Lung (tissue), 12 donors: ENCODE data around the gene CNR2. TPM values are rescaled to one million over a fixed set of nuclear protein-coding genes. Genes with fewer than 3 reads are reported as not detected.

Experiments
- ATAC-seq: fragments of 200-7000 bp; cut with Tn5 transposase; one replicate; pipeline ENCODE4 v1.9.1; 2020; ENCODE audit warnings: moderate number of reproducible peaks; ENCODE audit not compliant: insufficient read depth, low FRiP score
- DNase-seq, 3 donors: peaks; one replicate each; pipeline ENCODE4 v3.0.0-alpha.2; 2013 to 2017
- H3K27ac ChIP-seq, 2 donors: one replicate each; pipeline ENCODE4 v1.5.1; 2013; ENCODE audit warnings: mild to moderate bottlenecking in 2 of 2, moderate library complexity in 2 of 2, control low read depth in 1 of 2, inconsistent platforms in 1 of 2, low read depth in 1 of 2, low read length in 1 of 2
- H3K27me3 ChIP-seq, 3 donors: one replicate each; pipeline ENCODE4 v1.5.1; 2013; ENCODE audit warnings: low read length in 2 of 3; ENCODE audit not compliant: control insufficient read depth in 3 of 3, insufficient read depth in 3 of 3
- H3K36me3 ChIP-seq, 4 donors: one replicate each; pipeline ENCODE4 v1.5.1; 2013; ENCODE audit warnings: low read length in 4 of 4, mild to moderate bottlenecking in 1 of 4, moderate library complexity in 1 of 4; ENCODE audit not compliant: control insufficient read depth in 4 of 4, insufficient read depth in 4 of 4
- H3K4me1 ChIP-seq, 5 donors: one replicate each; pipeline ENCODE4 v1.5.1; 2013; ENCODE audit warnings: low read length in 5 of 5, mild to moderate bottlenecking in 2 of 5, moderate library complexity in 1 of 5; ENCODE audit not compliant: control insufficient read depth in 5 of 5, insufficient read depth in 5 of 5
- H3K4me3 ChIP-seq: one replicate; pipeline ENCODE4 v1.5.1; 2013; ENCODE audit warnings: mild to moderate bottlenecking, control low read depth, moderate library complexity
- H3K9ac ChIP-seq, 2 donors: one replicate each; pipeline ENCODE4 v1.5.1; 2013; ENCODE audit warnings: low read length in 2 of 2, control low read depth in 1 of 2; ENCODE audit not compliant: insufficient read depth in 1 of 2
- H3K9me3 ChIP-seq, 4 donors: one replicate each; pipeline ENCODE4 v1.5.1; 2013; ENCODE audit warnings: low read length in 3 of 4, mild to moderate bottlenecking in 1 of 4, moderate library complexity in 1 of 4; ENCODE audit not compliant: control insufficient read depth in 4 of 4, insufficient read depth in 3 of 4
- CTCF ChIP-seq: IDR thresholded peaks from 2 replicates; pipeline ENCODE4 v1.5.1; 2012; ENCODE audit warnings: mild to moderate bottlenecking; ENCODE audit errors: control extremely low read depth, extremely low read depth
- WGBS, 2 donors: extraction: QIAGEN DNeasy Blood & Tissue Kit; methylation state at CpG; one replicate each; pipeline ENCODE4 v1.1.7; 2013; 5-methylcytosine and 5-hydroxymethylcytosine counted together
- polyA plus RNA-seq, 2 donors: library from polyadenylated mRNA; stranded (reverse); fragments of 200-250 nt; gene quantifications; one replicate each; pipeline ENCODE4 v1.2.1, GENCODE V29; 2013
- total RNA-seq, 2 donors: library from RNA; depleted of rRNA in 1 of 2; stranded (reverse); fragments of >200 nt in 1 of 2; gene quantifications; one replicate each; pipeline ENCODE4 v1.2.1, GENCODE V29; 2014 to 2021
- donor health status: control.
- donor health status: control.
- donor health status: Bipolar disorder and iron deficiency.
- donor health status: healthy.
- donor health status: DM: yes; HTN: yes; CAD: no.

Gene CNR2
- total and polyA plus RNA-seq, 4 donors, result 0.04 to 0.46 (median 0.10) TPM

DNA sequence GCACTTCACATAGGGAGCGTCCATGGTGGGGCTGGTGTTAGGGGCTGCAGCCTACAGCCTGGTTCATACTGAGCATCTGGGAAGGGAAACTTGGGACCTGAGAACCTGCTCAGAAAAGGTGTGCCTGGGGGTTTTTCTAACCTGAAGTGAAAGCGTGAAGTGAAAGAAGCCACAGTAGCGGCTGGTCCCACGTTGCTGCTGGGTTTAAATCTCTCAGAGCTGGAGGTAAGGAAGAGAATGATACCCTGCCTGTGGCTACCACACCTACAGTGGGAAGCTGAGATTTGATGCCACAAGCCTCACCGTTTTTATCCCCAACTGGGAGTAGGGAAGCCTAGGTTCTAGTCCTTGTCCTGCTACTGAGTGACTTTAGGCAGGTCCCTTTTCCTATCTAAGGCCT is 24.1 kb downstream of the CNR2 start:
- Histone ChIP-seq H3K9ac (no peak overlapping the region), H3K27me3 (no peaks in the 10 kb centered on the region), H3K27ac (no peak overlapping the region), H3K36me3 (no peaks in the 10 kb centered on the region), H3K4me1 (no peaks in the 10 kb centered on the region), H3K9me3 (no peaks in the 10 kb centered on the region), H3K4me3 (no peak overlapping the region)
- WGBS, 2 donors, result 79 to 85% methylated on average over 5 of the region's 5 CpGs
- DNase-seq (no peak), ATAC-seq (no peak)
- TF ChIP-seq CTCF, result no peak

- H3K9ac ChIP-seq, result no peak overlapping the region
- no peak for TF ChIP-seq CTCF
- ATAC-seq (no peak), DNase-seq (no peak)
- no peak overlapping the region for H3K27ac ChIP-seq
- H3K9me3 ChIP-seq, result no peaks in the 10 kb centered on the region
- H3K27me3 ChIP-seq, result no peaks in the 10 kb centered on the region
- no peaks in the 10 kb centered on the region for H3K4me1 ChIP-seq
- H3K36me3 ChIP-seq, result no peaks in the 10 kb centered on the region
- WGBS, 2 donors, result 87 to 88% methylated on average over 4 of the region's 4 CpGs
- no peak overlapping the region for H3K4me3 ChIP-seq
Observed at GRCh38 chr1:23885222-23885621, 27.9 kb downstream of the CNR2 start.

DNA sequence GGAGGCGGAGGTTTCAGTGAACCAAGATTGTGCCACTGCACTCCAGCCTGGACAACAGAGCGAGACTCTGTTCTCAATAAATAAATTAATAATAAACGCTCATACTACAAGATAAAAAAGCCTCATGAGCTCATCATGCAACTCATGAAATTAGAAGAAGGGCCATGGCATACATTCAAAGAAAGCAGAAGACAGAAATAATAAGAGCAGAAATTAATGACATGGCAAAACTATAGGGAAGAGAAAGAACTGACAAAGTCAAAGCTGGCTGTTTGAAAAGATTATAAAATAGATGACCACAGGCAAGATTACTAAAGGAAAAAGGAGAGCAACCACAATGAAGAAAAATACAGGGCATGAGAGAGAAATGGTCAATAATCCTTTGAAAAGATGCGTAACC is 30.4 kb downstream of the CNR2 start:
- Histone ChIP-seq H3K9me3 (peaks cover 0 to 9% (median 6%) of the 10 kb centered on the region in 4 donors), H3K4me1 (no peaks in the 10 kb centered on the region), H3K9ac (no peak overlapping the region), H3K4me3 (no peak overlapping the region), H3K27me3 (no peaks in the 10 kb centered on the region), H3K27ac (no peak overlapping the region), H3K36me3 (no peaks in the 10 kb centered on the region)
- 84 to 89% methylated on average over 4 of the region's 4 CpGs for WGBS, 2 donors
- no peak for ATAC-seq
- no peak for DNase-seq
- TF ChIP-seq CTCF, result no peak

DNA sequence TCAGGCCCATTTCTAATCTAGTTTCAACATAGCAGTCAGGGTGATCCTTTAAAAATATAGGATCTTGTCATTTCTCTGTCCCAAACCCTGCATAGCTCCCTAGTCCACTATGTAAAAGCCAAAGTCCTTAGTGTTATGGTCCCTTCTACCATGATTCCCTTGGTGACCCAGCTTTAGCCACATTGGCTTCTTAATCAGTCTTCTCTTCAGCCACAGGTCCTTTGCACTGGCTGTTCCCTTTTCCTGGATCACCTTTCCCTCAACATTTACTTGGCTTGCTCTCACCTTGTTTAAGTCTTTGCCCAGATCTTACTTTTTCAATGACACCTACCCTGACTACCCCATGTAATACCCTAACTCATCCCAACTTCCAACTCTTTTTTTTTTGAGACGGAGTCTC is 33.4 kb downstream of the CNR2 start:
- DNase-seq (no peak), ATAC-seq (no peak)
- 100% methylated on average over 1 of the region's 1 CpG; no CpG with 5 or more reads in 1 of the 2 donors for WGBS, 2 donors
- H3K27me3 ChIP-seq, result no peaks in the 10 kb centered on the region
- H3K4me1 ChIP-seq, result peaks cover 0 to 2% (median 0%) of the 10 kb centered on the region in 5 donors
- no peak for TF ChIP-seq CTCF
- no peaks in the 10 kb centered on the region for H3K36me3 ChIP-seq
- H3K9ac ChIP-seq, result no peak overlapping the region
- H3K4me3 ChIP-seq, result no peak overlapping the region
- H3K27ac ChIP-seq, result no peak overlapping the region
- peaks cover 0 to 12% (median 6%) of the 10 kb centered on the region in 4 donors for H3K9me3 ChIP-seq
